GM12892 (cell line): ENCODE measurements around the gene SPATS1.
"Not testable (repeated sequence)": the region's sequence is repeated elsewhere in the genome, so short reads cannot be mapped to it uniquely, and the experiment has no call there.

Experiments used
- DNase-seq: peaks from one replicate; pipeline ENCODE4 v3.0.0; 2011; ENCODE audit not compliant: insufficient read length
- FAIRE-seq: peaks from 2 replicates; lab custom pipeline; 2011; peaks lifted over from hg19 to GRCh38; lab: Jason Lieb, UNC
- POLR2A ChIP-seq: IDR thresholded peaks from 2 replicates; pipeline ENCODE4 v1.6.1; 2011; ENCODE audit warnings: low read depth, low read length, control low read depth
- POLR2AphosphoS5 ChIP-seq: IDR thresholded peaks from 2 replicates; pipeline ENCODE4 v1.6.1; 2011; ENCODE audit warnings: low read depth, low read length, control low read depth
- TAF1 ChIP-seq: IDR thresholded peaks from 2 replicates; pipeline ENCODE4 v1.6.1; 2011; ENCODE audit warnings: low read depth, mild to moderate bottlenecking, control low read depth, low read length, borderline replicate concordance

Gene SPATS1

DNA sequence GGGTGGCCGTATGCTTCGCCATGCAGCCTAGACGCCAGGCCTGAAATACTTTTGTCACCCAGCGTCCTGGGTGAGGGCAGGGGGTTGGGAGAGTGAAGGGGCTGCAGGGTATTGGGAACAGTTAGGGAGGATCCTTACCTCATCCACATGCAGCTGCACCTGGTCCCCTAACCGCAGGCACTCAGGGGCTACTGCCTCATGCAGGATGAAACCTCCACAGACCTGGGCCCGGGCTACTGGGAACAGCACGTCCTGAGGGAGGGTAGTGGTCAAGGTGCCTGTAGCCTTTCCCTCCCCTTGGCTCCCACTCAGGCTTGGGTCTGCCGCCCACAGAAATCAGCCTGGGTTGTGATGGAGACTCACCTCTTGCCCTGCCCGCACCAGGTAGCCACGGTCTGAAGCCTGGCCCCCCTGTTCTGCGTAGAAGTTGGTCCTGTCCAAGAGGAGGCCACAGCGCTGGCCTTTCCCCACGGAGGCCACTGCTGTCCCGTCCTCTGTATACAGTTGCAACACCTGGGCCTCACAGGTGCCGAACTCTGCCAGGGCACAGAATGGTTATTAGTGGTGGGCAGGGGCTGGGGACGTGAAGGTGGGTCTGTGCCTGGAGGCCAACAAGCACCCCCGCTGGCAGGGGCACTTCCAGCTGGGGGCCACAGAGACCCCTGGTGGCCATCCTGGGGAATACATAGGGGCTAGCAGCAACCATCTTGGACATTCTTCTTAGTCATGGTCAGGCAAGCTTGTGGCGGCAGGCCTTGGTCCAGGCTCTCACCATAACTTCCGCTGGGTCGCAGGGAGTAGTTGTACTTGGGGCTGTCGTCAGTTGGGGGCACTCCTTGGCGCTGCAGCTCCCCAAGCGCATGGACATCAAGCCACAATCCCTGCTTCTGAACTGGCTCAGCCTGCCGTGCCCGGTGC lies 37.9 kb upstream of the SPATS1 start:
- FAIRE-seq: peak; percentile 75
- peak; percentile 62 for DNase-seq
- TF ChIP-seq POLR2A: peak; percentile 19; the same call in 1 of the 2 replicates
- no peak for TF ChIP-seq TAF1

DNA sequence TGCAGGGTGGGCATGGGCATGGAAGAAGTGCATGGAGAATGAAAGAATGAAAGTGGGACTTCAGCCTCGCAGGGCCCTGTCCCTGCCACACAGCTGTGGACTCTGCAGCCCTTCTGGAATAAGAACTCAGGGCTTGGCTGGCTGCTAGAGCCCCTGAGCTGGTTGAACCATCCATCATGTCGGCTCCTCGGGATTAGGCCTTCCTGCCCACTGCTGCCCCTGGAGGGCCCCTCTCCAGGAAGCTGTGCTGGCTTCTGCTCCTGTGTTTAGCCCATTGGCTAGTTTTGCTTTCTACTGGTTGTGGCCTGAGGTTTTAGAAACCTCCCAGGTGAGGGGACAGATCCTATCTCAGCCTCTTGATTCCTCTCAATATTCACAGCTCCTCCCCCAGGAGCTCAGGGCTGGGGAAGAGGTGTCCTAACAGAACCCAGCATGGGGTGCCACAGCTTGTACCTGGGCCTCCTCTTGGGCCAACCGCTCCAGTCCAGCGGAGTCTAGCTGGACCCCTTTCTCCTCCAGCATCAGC lies 37.2 kb upstream of the SPATS1 start:
- TF ChIP-seq TAF1 (no peak), POLR2A (no peak), POLR2AphosphoS5 (no peak)
- DNase-seq: no peak
- no peak for FAIRE-seq

DNA sequence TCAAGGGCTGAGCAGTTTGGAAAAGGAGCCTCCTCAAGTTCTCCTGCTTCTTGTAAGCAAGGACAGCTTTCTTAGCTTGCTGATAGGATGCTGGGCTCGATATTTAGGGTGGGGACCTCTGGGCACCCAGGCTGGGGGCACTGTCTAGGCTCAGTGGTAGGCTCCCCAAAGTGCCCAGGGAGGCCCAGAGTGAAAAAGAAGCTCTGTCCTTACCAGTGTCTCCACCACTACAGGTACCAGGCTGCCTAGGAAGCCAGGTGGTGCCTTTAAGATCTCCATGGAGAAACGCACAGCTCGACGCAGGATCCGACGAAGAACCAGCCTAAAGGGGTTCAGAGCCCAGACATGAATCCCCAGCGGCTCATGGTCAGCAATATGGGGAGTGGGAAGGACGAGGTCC lies 35.7 kb upstream of the SPATS1 start:
- DNase-seq (no peak), FAIRE-seq (no peak)
- no peak for TF ChIP-seq POLR2AphosphoS5
- no peak for TF ChIP-seq TAF1
- no peak for TF ChIP-seq POLR2A

DNA sequence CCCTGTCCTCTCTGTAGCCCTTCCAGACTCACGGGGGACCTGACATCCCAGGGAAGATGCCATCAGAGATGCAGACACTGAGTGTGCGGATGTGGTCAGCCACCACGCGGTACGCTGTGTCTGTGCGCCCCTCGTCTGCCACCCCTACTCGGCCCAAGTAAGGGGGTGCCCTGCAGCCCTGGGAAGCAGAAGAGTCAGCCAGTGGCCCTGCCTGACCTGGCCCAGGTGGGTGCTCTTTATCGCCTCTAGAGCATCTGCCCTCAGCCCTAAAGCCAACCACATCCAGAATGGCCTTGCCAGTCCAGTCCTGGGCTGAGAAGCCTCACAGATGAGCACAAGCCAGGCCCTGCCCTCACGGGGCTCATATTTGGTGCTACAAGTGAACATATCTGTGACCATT lies 35.2 kb upstream of the SPATS1 start:
- TF ChIP-seq POLR2AphosphoS5 (peak; percentile 63; the same call in 1 of the 2 replicates), POLR2A (peak; percentile 41; the same call in 1 of the 2 replicates), TAF1 (no peak)
- DNase-seq (no peak), FAIRE-seq (no peak)

DNA sequence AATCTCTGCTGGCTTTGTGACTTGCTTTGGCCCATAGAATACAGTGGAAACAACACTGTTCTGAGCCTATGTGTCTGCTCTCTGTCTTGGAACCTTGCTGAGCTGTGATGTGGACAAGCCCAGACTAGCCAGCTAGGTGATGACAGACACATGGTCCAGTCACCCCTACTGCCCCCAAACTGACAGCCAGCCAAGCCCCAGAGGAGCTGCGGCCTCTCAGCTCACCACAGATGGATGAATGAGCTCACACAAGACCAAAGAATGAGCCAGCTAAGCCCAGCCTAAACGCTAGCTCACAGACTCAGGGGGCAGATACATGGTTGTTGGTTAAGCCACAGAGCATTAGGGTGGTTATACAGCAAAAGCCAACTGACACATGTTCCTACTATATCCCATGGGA lies 33.4 kb upstream of the SPATS1 start:
- no peak for TF ChIP-seq POLR2A
- TF ChIP-seq POLR2AphosphoS5: no peak
- no peak for TF ChIP-seq TAF1
- DNase-seq: no peak
- FAIRE-seq: no peak

DNA sequence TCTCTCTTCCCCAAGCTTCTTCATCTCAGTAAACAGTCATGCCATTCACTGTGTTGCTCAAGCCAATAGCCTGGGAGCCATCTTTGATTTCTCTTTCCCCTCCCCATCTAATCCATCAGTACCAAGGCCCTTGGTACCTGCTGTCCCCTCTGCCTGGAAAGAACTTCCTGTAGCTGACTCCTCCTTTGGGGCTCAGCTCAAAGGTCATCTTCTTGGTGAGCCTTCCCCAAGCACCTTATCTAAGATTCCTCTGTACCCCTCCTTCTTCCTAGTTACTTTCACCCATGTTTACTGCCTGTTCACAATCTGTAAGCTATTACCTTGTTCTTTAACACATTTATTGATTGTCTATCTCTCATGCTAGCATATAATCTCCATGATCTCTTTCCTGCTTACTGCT lies 32.8 kb upstream of the SPATS1 start:
- no peak for DNase-seq
- FAIRE-seq: no peak
- no peak for TF ChIP-seq POLR2A
- TF ChIP-seq TAF1: no peak
- no peak for TF ChIP-seq POLR2AphosphoS5

DNA sequence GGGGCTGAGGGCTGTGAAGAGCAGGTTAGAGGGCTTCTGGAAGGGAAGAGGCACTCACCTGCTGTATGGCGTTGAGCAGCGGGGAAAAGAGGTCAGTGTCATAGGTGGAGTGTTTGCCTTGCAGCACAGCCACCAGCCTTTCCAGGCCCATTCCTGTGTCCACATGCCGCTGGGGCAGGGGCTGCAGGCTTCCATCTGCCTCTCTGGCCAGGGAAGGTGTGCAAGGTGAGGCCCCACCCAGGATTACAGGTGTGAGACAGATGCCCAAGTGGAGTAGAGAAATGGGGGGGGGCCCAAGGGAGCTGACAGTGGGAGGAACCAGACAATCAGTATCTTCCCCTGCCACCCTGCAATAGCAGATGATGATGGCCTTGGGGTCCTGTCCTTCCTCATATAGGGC lies 32.2 kb upstream of the SPATS1 start:
- DNase-seq (no peak), FAIRE-seq (no peak)
- TF ChIP-seq POLR2A (no peak), TAF1 (no peak), POLR2AphosphoS5 (no peak)

DNA sequence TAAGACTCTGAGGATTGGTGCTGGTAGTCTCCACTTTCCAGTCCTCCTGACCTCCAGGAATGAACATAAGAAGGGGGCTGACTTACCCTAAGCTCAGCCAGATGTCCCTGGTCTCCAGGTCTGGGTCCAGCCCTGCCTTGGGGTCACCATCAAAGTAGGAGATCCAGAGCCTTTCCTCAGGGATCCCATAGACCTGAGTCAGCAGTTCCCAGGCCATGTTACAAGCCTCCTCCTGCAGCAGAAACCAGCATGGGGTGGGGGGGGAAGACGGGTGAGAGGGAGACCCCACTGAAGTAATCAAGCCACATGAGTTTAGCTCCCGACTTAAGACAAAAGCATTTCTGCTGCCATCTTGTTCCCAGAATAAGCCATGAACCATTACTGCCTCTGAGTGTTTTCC lies 31.1 kb upstream of the SPATS1 start:
- no peak for TF ChIP-seq POLR2AphosphoS5
- TF ChIP-seq TAF1: no peak
- TF ChIP-seq POLR2A: no peak
- FAIRE-seq: no peak
- no peak for DNase-seq

DNA sequence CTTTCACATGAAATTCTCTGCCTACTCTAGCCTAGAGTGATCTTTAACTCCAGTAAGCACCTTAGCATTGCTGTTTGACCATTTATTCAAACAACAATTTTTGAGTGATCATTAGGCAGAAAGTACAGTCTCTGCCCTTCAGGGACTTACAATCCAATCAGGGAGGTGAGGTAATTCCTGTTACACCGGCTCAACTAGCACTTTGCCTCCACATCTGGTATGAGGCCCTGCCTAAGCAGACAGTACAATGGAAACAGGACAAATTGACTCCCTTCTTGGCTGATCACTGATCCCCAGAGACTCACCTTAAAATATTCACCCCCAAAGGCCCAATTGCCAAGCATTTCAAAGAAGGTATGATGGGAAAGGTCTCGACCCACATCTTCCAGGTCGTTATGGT lies 30.7 kb upstream of the SPATS1 start:
- no peak for TF ChIP-seq POLR2AphosphoS5
- TF ChIP-seq POLR2A: no peak
- TF ChIP-seq TAF1: no peak
- FAIRE-seq (no peak), DNase-seq (no peak)

DNA sequence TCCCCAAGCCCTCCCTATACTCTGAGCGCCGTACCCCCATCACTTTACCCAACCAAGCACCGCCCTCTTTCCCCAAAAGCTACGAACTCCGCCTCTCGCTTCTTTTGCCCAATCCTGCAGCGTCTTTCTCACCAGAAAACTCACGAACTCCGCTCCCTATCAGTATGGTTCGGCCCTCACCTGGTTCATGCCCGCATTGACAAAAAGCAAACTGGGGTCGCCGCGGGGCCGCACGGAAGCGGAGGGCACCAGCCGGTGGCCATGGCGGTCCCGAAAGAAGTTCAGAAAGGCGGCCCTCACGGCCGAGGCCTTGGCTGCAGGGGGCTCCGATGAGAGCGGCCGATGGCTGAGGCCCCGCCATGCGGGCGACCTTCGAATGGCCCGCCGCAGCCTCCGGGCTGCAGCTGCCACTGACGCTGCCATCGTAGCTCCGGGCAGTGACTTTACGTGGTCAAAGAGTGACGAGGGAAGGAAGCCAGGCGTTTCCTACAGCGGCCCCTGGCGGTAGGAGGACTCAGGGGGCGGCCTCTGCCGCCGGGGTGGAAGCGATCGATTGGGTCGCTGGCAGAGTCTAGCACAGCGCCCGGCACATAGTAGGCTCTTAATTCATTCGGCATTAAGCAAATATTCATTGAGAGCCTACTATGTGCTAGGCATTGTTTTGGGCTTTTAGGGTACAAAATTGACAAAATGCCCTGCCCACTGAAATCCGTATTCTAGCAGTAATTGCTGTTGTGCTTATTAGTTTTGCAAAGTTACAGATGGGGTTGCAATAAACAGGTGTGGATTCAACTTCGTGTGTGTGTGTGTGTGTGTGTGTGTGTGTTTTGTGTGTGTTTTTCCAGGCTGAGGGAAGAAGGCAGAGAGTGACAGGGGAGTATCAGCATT lies 29.3 kb upstream of the SPATS1 start, which contains the start of gene AARS2:
Gene AARS2 (minus strand): TSS at position 447 of the 888 bp plus-strand sequence. CDS start 24 bp downstream, at position 423.
- peak; percentile 96 for FAIRE-seq
- peak; percentile 85 for DNase-seq
- TF ChIP-seq TAF1 (peak; percentile 96), POLR2AphosphoS5 (peak; percentile 95), POLR2A (peak; percentile 99)

DNA sequence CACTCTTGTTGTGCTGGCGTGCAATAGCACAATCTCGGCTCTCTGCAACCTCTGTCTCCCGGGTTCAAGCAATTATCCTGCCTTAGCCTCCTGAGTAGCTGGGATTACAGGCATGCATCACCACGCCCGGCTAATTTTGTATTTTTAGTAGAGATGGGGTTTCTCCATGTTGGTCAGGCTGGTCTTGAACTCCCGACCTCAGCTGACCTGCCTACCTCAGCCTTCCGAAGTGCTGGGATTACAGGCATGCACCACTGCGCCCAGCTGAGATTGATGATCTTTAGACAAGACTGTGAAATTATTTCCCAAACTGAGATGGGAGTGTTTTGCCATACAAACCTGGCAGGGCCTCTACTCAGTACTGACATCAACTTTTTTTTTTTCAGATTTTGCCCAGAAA lies 27.8 kb upstream of the SPATS1 start:
- DNase-seq, FAIRE-seq: not testable (repeated sequence)

DNA sequence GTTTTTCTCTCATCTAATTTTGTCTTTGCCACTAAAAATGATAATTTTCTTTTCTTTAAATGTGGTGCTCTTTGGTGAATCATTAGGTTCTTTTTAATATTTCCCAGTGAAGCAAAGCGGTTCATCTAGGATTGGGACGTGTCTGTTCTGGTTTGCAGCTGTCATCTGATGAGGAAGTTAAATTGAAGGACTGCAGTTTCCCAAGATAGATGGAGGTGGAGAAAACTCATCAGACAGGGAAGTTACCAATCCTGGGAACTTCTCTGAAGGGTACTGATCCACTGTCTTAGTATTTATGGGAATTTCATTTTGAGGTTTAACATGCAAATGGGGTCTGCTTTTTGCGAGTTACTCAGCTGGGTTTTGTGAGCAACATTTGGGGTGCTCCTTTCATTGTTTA lies 26.9 kb upstream of the SPATS1 start:
- FAIRE-seq: no peak
- no peak for TF ChIP-seq TAF1
- TF ChIP-seq POLR2AphosphoS5: no peak
- TF ChIP-seq POLR2A: no peak
- no peak for DNase-seq
